Fibroblast of peridontal ligament (primary cell): ENCODE measurements around the gene HSD17B12.

ENCODE experiments used
- DNase-seq: peaks from one replicate; pipeline ENCODE4 v3.0.0-alpha.2; 2010; ENCODE audit errors: extremely low read depth

HSD17B12 gene

GRCh38 chr11:43688394-43688793 lies 7.9 kb downstream of the HSD17B12 start:
- no peak for DNase-seq

- no peak for DNase-seq
Observed at GRCh38 chr11:43689167-43689566, 8.6 kb downstream of the HSD17B12 start.

- no peak for DNase-seq
Observed at GRCh38 chr11:43690929-43691725, 10.6 kb downstream of the HSD17B12 start.

GRCh38 chr11:43691806-43692205 lies 11.3 kb downstream of the HSD17B12 start:
- DNase-seq = no peak

- no peak for DNase-seq
Observed at GRCh38 chr11:43693069-43693468, 12.5 kb downstream of the HSD17B12 start.

GRCh38 chr11:43693731-43694130 lies 13.2 kb downstream of the HSD17B12 start:
- no peak for DNase-seq

GRCh38 chr11:43694477-43694876 lies 13.9 kb downstream of the HSD17B12 start:
- no peak for DNase-seq

- DNase-seq = peak; percentile 11
Observed at GRCh38 chr11:43697679-43698078, 17.1 kb downstream of the HSD17B12 start.

GRCh38 chr11:43699870-43700269 lies 19.3 kb downstream of the HSD17B12 start:
- no peak for DNase-seq

GRCh38 chr11:43706631-43707030 lies 26.1 kb downstream of the HSD17B12 start:
- DNase-seq = no peak

GRCh38 chr11:43708776-43709175 lies 28.2 kb downstream of the HSD17B12 start:
- DNase-seq = no peak

- DNase-seq = no peak
Observed at GRCh38 chr11:43709689-43710088, 29.2 kb downstream of the HSD17B12 start.

- peak; percentile 78 for DNase-seq
Observed at GRCh38 chr11:43712676-43713075, 32.1 kb downstream of the HSD17B12 start.

- DNase-seq = no peak
Observed at GRCh38 chr11:43718373-43718772, 37.8 kb downstream of the HSD17B12 start.

- no peak for DNase-seq
Observed at GRCh38 chr11:43723617-43724016, 43.1 kb downstream of the HSD17B12 start.

- no peak for DNase-seq
Observed at GRCh38 chr11:43732225-43732624, 51.7 kb downstream of the HSD17B12 start.

GRCh38 chr11:43734256-43734655 lies 53.7 kb downstream of the HSD17B12 start:
- DNase-seq = no peak

- DNase-seq = no peak
Observed at GRCh38 chr11:43735115-43735514, 54.6 kb downstream of the HSD17B12 start.

GRCh38 chr11:43735961-43736360 lies 55.4 kb downstream of the HSD17B12 start:
- peak; percentile 84 for DNase-seq

- DNase-seq = peak; percentile 96
Observed at GRCh38 chr11:43736502-43737200, 56.1 kb downstream of the HSD17B12 start.

GRCh38 chr11:43737201-43737590 lies 56.7 kb downstream of the HSD17B12 start:
- no peak for DNase-seq

GRCh38 chr11:43738600-43739409 lies 58.3 kb downstream of the HSD17B12 start:
- peak; percentile 91 for DNase-seq
